Fibroblast of villous mesenchyme (primary cell): ENCODE data around the gene HOXB8. TPM values are rescaled to one million over a fixed set of nuclear protein-coding genes. Genes with fewer than 3 reads are reported as not detected.
A peak's percentile ranks its signal among the peaks of the same experiment; 100 is the strongest.

Experiments
- DNase-seq: peaks from one replicate; pipeline ENCODE4 v3.0.0-alpha.2; 2010; ENCODE audit warnings: low read depth
- H3K4me3 ChIP-seq: 2 replicates; pipeline ENCODE4 v1.5.1; 2011; ENCODE audit warnings: low read depth, mild to moderate bottlenecking, low read length
- total RNA-seq: library from RNA; depleted of rRNA; stranded (reverse); fragments of >200 nt; gene quantifications from 2 replicates; pipeline ENCODE4 v1.2.3, GENCODE V29; 2012
- TF ChIP-seq, protein P1 (sequence below): IDR thresholded peaks from 2 replicates; pipeline ENCODE4 v1.5.1; 2012; ENCODE audit warnings: low read depth, mild to moderate bottlenecking, low read length; ENCODE audit not compliant: insufficient read depth

The HOXB8 gene
- total RNA-seq, 1 donor, result not detected

DNA sequence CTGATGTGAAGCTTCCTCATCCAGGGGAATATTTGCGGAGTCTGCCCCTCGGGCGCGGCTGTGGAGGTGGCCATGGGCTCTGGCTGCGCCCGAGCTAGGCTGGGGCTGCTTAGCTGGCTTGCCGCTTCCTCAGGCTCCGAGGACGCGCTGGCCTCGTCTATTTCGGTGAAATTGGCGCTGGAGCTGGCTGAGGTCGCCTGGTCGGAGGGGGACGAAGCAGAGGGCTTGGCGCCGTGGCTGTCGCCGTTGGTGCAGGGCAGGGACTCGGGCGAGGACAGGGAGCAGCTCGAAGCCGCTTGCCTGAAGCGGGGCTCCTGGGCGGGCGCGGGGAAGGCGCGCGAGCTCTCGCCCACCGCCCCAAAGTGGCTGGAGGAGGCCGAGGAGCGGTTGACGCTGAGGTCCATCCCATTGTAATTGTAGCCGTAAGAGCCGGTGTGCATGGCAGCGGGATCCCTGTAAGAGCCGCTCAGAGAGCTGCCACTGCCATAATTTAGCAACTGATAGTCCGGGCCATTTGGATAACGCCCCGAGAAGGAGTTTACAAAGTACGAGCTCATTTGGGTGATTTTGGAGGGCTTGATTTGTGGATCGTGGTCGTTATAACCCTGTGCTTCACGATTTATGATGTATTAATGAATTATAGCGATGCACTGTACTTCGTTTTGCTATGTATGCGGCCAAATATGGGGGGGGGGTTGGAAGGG lies 21.8 kb downstream of the HOXB8 start, which contains the start of gene HOXB5:
TSS of gene HOXB5 (minus strand) at position 654 of the 704 bp plus-strand sequence. CDS start at position 557, 97 bp downstream.
- TF ChIP-seq, protein P1, sequence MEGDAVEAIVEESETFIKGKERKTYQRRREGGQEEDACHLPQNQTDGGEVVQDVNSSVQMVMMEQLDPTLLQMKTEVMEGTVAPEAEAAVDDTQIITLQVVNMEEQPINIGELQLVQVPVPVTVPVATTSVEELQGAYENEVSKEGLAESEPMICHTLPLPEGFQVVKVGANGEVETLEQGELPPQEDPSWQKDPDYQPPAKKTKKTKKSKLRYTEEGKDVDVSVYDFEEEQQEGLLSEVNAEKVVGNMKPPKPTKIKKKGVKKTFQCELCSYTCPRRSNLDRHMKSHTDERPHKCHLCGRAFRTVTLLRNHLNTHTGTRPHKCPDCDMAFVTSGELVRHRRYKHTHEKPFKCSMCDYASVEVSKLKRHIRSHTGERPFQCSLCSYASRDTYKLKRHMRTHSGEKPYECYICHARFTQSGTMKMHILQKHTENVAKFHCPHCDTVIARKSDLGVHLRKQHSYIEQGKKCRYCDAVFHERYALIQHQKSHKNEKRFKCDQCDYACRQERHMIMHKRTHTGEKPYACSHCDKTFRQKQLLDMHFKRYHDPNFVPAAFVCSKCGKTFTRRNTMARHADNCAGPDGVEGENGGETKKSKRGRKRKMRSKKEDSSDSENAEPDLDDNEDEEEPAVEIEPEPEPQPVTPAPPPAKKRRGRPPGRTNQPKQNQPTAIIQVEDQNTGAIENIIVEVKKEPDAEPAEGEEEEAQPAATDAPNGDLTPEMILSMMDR, result no peak
- peak; percentile 28 for DNase-seq
- H3K4me3 ChIP-seq, result peak within 1 kb of the TSS; percentile 49

DNA sequence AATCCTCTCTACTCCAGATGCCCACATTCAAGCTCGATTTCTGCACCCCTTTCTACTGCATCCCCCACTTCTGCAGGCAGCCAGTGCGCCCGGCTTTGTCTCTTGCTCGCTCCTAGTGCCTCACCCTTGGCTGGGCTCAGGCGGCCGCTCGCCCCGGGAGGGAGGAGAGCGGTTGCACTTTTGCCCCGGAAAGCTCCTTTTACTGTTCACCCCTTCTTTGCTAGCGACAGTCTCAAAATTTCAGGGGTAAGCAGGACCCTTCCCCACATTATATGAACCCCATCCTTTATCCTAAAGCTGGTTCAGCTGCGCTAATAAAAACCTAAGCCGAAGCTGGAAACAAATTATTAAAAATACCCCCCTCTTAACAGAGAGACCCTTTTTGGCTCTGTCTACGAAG lies 22.5 kb downstream of the HOXB8 start:
- DNase-seq, result no peak
- peak overlapping the region; percentile 49 for H3K4me3 ChIP-seq
- TF ChIP-seq, protein P1, result no peak

DNA sequence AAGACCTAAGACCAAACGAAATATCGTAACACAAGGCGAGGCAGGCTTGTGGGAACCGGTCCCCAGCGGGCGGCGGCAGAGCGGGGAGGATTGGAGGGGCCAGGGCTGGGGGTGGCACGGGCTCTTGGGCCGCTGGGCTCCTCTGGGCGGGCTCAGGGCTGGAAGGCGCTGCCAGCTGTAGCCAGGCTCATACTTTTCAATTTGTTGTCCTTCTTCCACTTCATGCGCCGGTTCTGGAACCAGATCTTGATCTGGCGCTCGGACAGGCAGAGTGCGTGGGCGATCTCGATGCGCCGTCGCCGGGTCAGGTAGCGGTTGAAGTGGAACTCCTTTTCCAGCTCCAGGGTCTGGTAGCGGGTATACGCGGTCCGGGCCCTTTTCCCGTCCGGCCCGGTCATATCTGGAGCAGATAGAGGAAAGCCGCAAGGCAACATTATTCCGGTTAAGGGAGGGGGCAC lies 23.0 kb downstream of the HOXB8 start:
- H3K4me3 ChIP-seq, result peak overlapping the region; percentile 49
- DNase-seq, result no peak
- TF ChIP-seq, protein P1, result no peak

DNA sequence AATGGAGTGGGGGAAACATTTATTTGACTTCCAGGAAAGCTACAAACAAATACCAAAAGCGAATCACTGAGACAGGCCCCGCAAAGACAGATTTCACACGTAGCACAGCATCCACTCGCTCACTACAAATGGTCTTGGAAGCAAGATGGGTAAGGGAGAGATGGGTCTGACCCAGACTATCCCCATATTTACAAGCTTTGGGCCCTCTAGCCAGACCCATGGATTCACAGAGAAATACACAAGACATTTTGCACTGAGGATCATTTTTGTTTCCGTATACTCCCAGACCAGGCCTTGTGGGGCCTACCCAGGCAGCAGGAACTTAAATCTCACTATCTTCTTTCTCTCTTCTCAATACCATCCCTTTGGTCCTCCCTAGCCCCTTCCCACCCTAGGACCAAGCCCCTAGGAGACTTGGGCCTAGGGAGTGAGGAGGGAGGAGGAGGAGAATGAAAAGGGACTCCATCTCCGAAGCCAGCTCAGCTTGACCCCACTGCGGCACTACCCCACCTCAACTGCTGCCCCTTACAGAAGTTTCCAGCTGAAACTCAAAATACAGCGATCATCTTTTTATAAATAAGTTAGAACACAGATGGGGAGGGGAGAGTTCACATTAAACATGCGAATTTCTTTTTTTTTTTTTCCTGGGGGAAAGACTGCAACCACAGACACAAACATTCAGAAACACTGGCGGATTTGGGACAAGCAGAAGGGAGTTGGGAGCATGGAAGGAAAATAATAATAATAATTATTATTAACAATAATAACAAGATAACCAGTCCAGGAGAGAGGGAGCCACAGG lies 23.6 kb downstream of the HOXB8 start:
- H3K4me3 ChIP-seq, result no peak overlapping the region
- TF ChIP-seq, protein P1, result no peak
- DNase-seq, result no peak

DNA sequence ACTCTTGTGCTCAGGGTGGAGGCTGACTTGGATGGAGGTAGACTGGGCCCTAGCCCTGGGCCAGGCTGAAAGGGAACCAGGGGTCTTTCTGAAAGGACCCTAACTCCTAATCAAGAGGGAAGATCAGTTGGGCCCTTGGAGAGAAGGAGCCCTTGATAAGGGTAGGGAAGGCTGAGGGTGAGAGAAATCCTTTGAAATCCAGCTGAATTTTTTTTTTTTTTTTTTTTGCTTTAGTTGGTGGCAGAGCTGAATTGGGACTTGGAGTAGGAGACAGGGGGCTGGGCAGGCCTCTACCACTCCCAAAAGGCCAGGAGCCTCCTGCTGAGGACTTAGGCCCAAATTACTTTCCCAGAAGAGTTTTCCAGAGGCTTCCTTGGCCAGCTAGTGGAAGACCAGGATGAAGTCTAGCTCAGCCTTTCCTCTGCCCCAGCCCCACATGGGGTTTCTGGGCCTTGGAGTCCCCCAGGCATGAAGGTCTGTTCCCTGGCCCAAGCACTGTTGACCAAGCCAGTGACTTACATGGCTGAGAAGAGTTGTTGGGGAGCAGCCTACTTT lies 24.4 kb downstream of the HOXB8 start:
- no peak for DNase-seq
- TF ChIP-seq, protein P1, result no peak
- peak overlapping the region; percentile 62 for H3K4me3 ChIP-seq

DNA sequence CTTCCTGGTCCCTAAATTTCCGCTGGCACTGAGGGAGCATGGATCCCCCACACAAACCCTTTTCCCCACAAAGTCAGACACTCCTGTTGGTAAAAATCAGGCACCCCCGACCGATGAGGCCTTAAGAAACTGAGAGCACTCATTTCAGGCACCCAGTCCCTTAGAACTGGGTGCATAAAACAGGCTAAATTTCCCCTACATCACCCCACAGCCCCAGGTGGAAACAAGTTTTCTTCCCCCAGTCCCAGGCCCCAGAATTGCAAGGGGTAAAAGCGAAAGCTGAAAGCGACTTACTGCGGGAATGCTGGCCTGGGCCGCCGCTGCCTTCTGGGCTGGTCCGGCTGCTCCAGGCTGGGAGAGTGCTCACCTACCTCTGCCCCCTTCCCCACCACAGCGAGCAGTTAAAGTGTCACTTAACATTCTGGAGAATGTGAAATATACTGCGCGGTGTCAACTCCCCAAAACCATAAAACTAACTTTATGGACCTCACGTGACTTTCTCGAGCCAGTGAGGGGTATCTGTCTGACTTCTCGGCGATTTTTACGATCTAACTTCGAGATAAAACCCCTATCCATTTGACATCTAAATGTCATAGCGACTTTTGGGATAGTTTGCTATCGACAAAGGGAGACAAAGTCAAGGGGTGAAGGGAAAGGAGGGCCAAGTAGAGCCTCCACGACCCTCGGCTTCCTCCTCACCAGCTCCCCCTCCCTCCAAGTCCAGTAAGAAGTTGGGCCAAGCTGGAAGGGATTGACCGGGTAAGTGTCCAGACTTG lies 25.1 kb downstream of the HOXB8 start, which contains the start of gene HOXB3:
TSS of gene HOXB3 (minus strand) at position 411 of the 776 bp plus-strand sequence. CDS start 37,767 bp downstream, outside the sequence.
- peak within 1 kb of the TSS; percentile 62 for H3K4me3 ChIP-seq
- TF ChIP-seq, protein P1, result no peak
- peak; percentile 82 for DNase-seq
